HCT116 (cell line): ENCODE data around the gene LARP1. TPM values are rescaled to one million over a fixed set of nuclear protein-coding genes. Genes with fewer than 3 reads are reported as not detected.
A peak's percentile ranks its signal among the peaks of the same experiment; 100 is the strongest.

Source experiments
- ATAC-seq: fragments of 200-7000 bp; cut with Tn5 transposase; 2 replicates; pipeline ENCODE4 v1.9.1; 2020; ENCODE audit warnings: mild to moderate bottlenecking, moderate library complexity
- BruUV-seq: library from RNA; stranded (reverse); fragments of 400-500 nt; replicated peaks from 2 replicates; lab custom pipeline; 2021; lab: Mats Ljungman, UMichigan
- CTCF ChIA-PET: fragments of 300-600 bp; sonication (Branson Sonifier 250); formaldehyde crosslinking; loops from one replicate; lab custom pipeline; 2021; ENCODE audit warnings: antibody characterized with exemption; lab: Charles Lee
- POLR2A ChIA-PET: fragments of 300-600, 350-600 bp; sonication (Branson Sonifier 250); formaldehyde crosslinking; loops from one replicate; lab custom pipeline; 2021; ENCODE audit warnings: antibody characterized with exemption; lab: Charles Lee
- RAD21 ChIA-PET, 2 experiments: fragments of 300-600 bp; sonication (Branson Sonifier 250); formaldehyde crosslinking; loops; one replicate each; lab custom pipeline; 2023; ENCODE audit warnings: low total read pairs in 2 of 2; ENCODE audit not compliant: uncharacterized antibody in 2 of 2, unreplicated experiment in 2 of 2, low non-redundant PET in 1 of 2; lab: Charles Lee
- DNase-seq: peaks from one replicate; pipeline ENCODE4 v3.0.0-alpha.2; 2010; ENCODE audit warnings: low read depth, low spot score
- H2AFZ ChIP-seq: fragments of 200-600 bp; shearing (Covaris generic), sonication (generic); 2 replicates; pipeline ENCODE4 v1.6.1; 2017; ENCODE audit warnings: low read depth, mixed run types, mixed read lengths, antibody characterized with exemption, low read length; ENCODE audit not compliant: poor library complexity, severe bottlenecking
- H3K27ac ChIP-seq: 2 replicates; pipeline ENCODE4 v1.5.1; 2012; ENCODE audit warnings: low read depth, low read length
- H3K27me3 ChIP-seq: fragments of 200-600 bp; sonication (generic); 2 replicates; pipeline ENCODE4 v1.6.1; 2016; ENCODE audit warnings: mixed run types, low read length, mixed read lengths; ENCODE audit not compliant: insufficient read depth
- H3K36me3 ChIP-seq, 2 experiments: fragments of 200-500 bp in 1 of 2; fragments of 200-600 bp in 1 of 2; sonication (Bioruptor generic) in 1 of 2; sonication (generic) in 1 of 2; 2 replicates each; pipeline versions ENCODE4 v1.5.1 to v1.6.1; 2014 to 2016; ENCODE audit warnings: low read length in 2 of 2, inconsistent platforms in 1 of 2, mixed read lengths in 1 of 2, mixed run types in 1 of 2; ENCODE audit not compliant: insufficient read depth in 2 of 2, control insufficient read depth in 1 of 2
- H3K4me1 ChIP-seq, 2 experiments: fragments of 200-600 bp in 1 of 2; sonication (generic) in 1 of 2; 2 replicates each; pipeline versions ENCODE4 v1.5.1 to v1.6.1; 2012 to 2017; ENCODE audit warnings: low read length in 2 of 2, inconsistent platforms in 1 of 2, mild to moderate bottlenecking in 1 of 2, mixed read lengths in 1 of 2, mixed run types in 1 of 2, moderate library complexity in 1 of 2; ENCODE audit not compliant: insufficient read depth in 2 of 2, control insufficient read depth in 1 of 2
- H3K4me2 ChIP-seq: fragments of 200-600 bp; sonication (generic); 2 replicates; pipeline ENCODE4 v1.6.1; 2017; ENCODE audit warnings: mixed run types, low read length, mixed read lengths
- H3K4me3 ChIP-seq, 2 experiments: fragments of 200-600 bp in 1 of 2; sonication (generic) in 1 of 2; replicated peaks in 1 of 2; 2 replicates each; pipeline ENCODE4 v1.5.1; 2011 to 2016; ENCODE audit warnings: low read length in 2 of 2, control low read depth in 1 of 2, low read depth in 1 of 2, mild to moderate bottlenecking in 1 of 2, mixed read lengths in 1 of 2, mixed run types in 1 of 2
- H3K79me2 ChIP-seq: fragments of 200-600 bp; sonication (generic); 2 replicates; pipeline ENCODE4 v1.6.1; 2017; ENCODE audit warnings: mild to moderate bottlenecking, mixed run types, low read length, moderate library complexity, mixed read lengths; ENCODE audit not compliant: insufficient read depth
- H3K9ac ChIP-seq: fragments of 200-600 bp; sonication (generic); 2 replicates; pipeline ENCODE4 v1.6.1; 2016; ENCODE audit warnings: low read length, mixed read lengths
- H3K9me2 ChIP-seq: fragments of 200-600 bp; sonication (generic), shearing (Covaris generic); 2 replicates; pipeline ENCODE4 v1.6.1; 2017; ENCODE audit warnings: mixed run types, mild to moderate bottlenecking, moderate library complexity; ENCODE audit not compliant: insufficient read depth
- H3K9me3 ChIP-seq, 2 experiments: fragments of 200-500 bp in 1 of 2; fragments of 200-600 bp in 1 of 2; sonication (Bioruptor generic) in 1 of 2; sonication (generic) in 1 of 2; 2 replicates each; pipeline ENCODE4 v1.6.1; 2014 to 2017; ENCODE audit warnings: low read length in 2 of 2, mixed read lengths in 2 of 2, inconsistent platforms in 1 of 2, low read depth in 1 of 2, mild to moderate bottlenecking in 1 of 2, mixed run types in 1 of 2, moderate library complexity in 1 of 2; ENCODE audit not compliant: control insufficient read depth in 1 of 2, insufficient read depth in 1 of 2
- H4K20me1 ChIP-seq: fragments of 200-600 bp; sonication (generic), shearing (Covaris generic); 2 replicates; pipeline ENCODE4 v1.6.1; 2017; ENCODE audit warnings: mixed run types, mild to moderate bottlenecking, moderate library complexity; ENCODE audit not compliant: insufficient read depth
- ATF3 ChIP-seq: IDR thresholded peaks from 2 replicates; pipeline ENCODE4 v1.6.1; 2012
- CTCF ChIP-seq, 3 experiments: fragments of 200-600 bp in 1 of 3; sonication (generic) in 1 of 3; IDR thresholded peaks in 2 of 3; conservative IDR thresholded peaks in 1 of 3; 2 replicates each; pipeline ENCODE4 v1.5.1; 2012 to 2017; ENCODE audit warnings: low read depth in 2 of 3, low read length in 2 of 3, antibody characterized with exemption in 1 of 3, borderline replicate concordance in 1 of 3, control low read depth in 1 of 3, mild to moderate bottlenecking in 1 of 3, mixed read lengths in 1 of 3, mixed run types in 1 of 3, moderate library complexity in 1 of 3; ENCODE audit not compliant: insufficient read depth in 1 of 3
- EGR1 ChIP-seq: IDR thresholded peaks from 2 replicates; pipeline ENCODE4 v1.6.1; 2012; ENCODE audit warnings: low read depth
- EZH2 ChIP-seq: fragments of 200-600 bp; sonication (generic); IDR thresholded peaks from 2 replicates; pipeline ENCODE4 v1.6.1; 2017; ENCODE audit warnings: antibody characterized with exemption, mixed run types
- EZH2phosphoT487 ChIP-seq: fragments of 200-600 bp; IDR thresholded peaks from 2 replicates; pipeline ENCODE4 v1.6.1; 2018; ENCODE audit warnings: antibody characterized with exemption, borderline replicate concordance
- FOSL1 ChIP-seq: IDR thresholded peaks from 2 replicates; pipeline ENCODE4 v1.6.1; 2012; ENCODE audit warnings: low read depth
- POLR2A ChIP-seq: IDR thresholded peaks from 2 replicates; pipeline ENCODE4 v1.7.0; 2011; ENCODE audit warnings: borderline replicate concordance; ENCODE audit not compliant: insufficient read depth, insufficient read length; ENCODE audit errors: extremely low read depth
- POLR2AphosphoS5 ChIP-seq: IDR thresholded peaks from 2 replicates; pipeline ENCODE4 v1.6.1; 2011; ENCODE audit warnings: mild to moderate bottlenecking, low read depth, low read length, moderate library complexity
- RAD21 ChIP-seq: IDR thresholded peaks from 2 replicates; pipeline ENCODE4 v1.6.1; 2012; ENCODE audit warnings: low read depth, mild to moderate bottlenecking
- SIN3A ChIP-seq: IDR thresholded peaks from 2 replicates; pipeline ENCODE4 v1.6.1; 2012; ENCODE audit warnings: low read depth
- SP1 ChIP-seq: IDR thresholded peaks from 2 replicates; pipeline ENCODE4 v1.6.1; 2012; ENCODE audit warnings: low read depth
- SRF ChIP-seq: IDR thresholded peaks from 2 replicates; pipeline ENCODE4 v1.6.1; 2012; ENCODE audit warnings: low read depth
- TCF7L2 ChIP-seq: IDR thresholded peaks from 2 replicates; pipeline ENCODE4 v1.7.0; 2011; ENCODE audit warnings: borderline replicate concordance, inconsistent platforms; ENCODE audit not compliant: insufficient read depth, insufficient read length; ENCODE audit errors: extremely low read depth
- YY1 ChIP-seq: IDR thresholded peaks from 2 replicates; pipeline ENCODE4 v1.6.1; 2011; ENCODE audit warnings: low read length, low read depth, moderate library complexity, mild to moderate bottlenecking; ENCODE audit not compliant: insufficient replicate concordance; ENCODE audit errors: extremely low read depth
- ZFX ChIP-seq: fragments of 450-650 bp; IDR thresholded peaks from 2 replicates; pipeline ENCODE4 v1.6.1; 2017
- ZNF274 ChIP-seq: fragments of 200-500 bp; sonication (Bioruptor generic); IDR thresholded peaks from 2 replicates; pipeline ENCODE4 v1.6.1; 2014; ENCODE audit warnings: mild to moderate bottlenecking, low read depth, low read length, inconsistent platforms
- intact Hi-C: fragments of 100-400 bp; cut with micrococcal nuclease; formaldehyde crosslinking; loops from 2 replicates; pipeline ENCODE4 v1.10.0; 2022
- total RNA-seq: library from RNA; stranded (reverse); gene quantifications from one replicate; pipeline ENCODE4 v1.2.1, GENCODE V29; 2021; ENCODE audit not compliant: unreplicated experiment

LARP1 gene
- total RNA-seq, 1 experiment from 2014 or later = 201 TPM

- peak; percentile 82 for TF ChIP-seq YY1
- TF ChIP-seq POLR2A = peak; percentile 86
These were observed 103.3 kb downstream of the LARP1 start, which contains the start of gene CNOT8 (continued) for GRCh38 chr5:154858297-154858971.

- Histone ChIP-seq H4K20me1 (no peaks in the 10 kb centered on the region), H3K9ac (peak overlapping the region; percentile 82), H2AFZ (no peak overlapping the region), H3K27ac (peak overlapping the region; percentile 94), H3K27me3 (no peaks in the 10 kb centered on the region), H3K4me2 (peak overlapping the region; percentile 80), H3K4me1 (peaks cover 17 to 22% of the 10 kb centered on the region in 2 experiments), H3K36me3 (peaks cover 0 to 4% of the 10 kb centered on the region in 2 experiments; a peak in 1 of 4 replicates), H3K9me2 (no peaks in the 10 kb centered on the region), H3K4me3 (peak overlapping the region; percentile 76 to 95), H3K9me3 (no peaks in the 10 kb centered on the region), H3K79me2 (peaks cover 56% of the 10 kb centered on the region)
- ChIA-PET POLR2A (interaction anchor here (0.9 to 2.1 kb wide), 3 partner anchors 30 to 146 kb away, joined by 3 to 7 read pairs (median 3); no protein-coding TSS in a partner anchor), CTCF (no interaction called here), RAD21 (no interaction called here)
- intact Hi-C loops = loop anchor here (2.0 to 10.0 kb wide), 3 partner anchors 78 to 174 kb away; partner anchors contain the start of genes GEMIN5 and LARP1
- no peak for DNase-seq
- BruUV-seq = TSS peak; percentile 57
- ATAC-seq = no peak
- TF ChIP-seq ATF3 (no peak), SP1 (no peak), FOSL1 (no peak), EZH2 (no peak), TCF7L2 (no peak), ZNF274 (no peak), EGR1 (no peak), POLR2AphosphoS5 (no peak), RAD21 (no peak), CTCF (IDR thresholded peaks at IDR 0.05 in 2 of 3, conservative IDR thresholded peaks at IDR 0.05 in 1 of 3; ENCODE audit: borderline replicate concordance in 1 of 3, insufficient read depth in 1 of 3, low read depth in 2 of 3, low read length in 2 of 3) (no peak), EZH2phosphoT487 (no peak), ZFX (no peak), SRF (no peak), SIN3A (no peak)
These were observed 104.0 kb downstream of the LARP1 start for GRCh38 chr5:154858972-154859871.
